EH (cell line): Measurements from ENCODE around the gene LPIN1.
"Not testable (repeated sequence)": the region's sequence is repeated elsewhere in the genome, so short reads cannot be mapped to it uniquely, and the experiment has no call there.

Experiments used
- DNase-seq: peaks from one replicate; pipeline ENCODE4 v3.0.0-alpha.2; 2015; ENCODE audit warnings: low read depth

The LPIN1 gene

GRCh38 chr2:11743846-11744553, 2.4 kb upstream of the LPIN1 start:
- peak; percentile 100 for DNase-seq

DNA sequence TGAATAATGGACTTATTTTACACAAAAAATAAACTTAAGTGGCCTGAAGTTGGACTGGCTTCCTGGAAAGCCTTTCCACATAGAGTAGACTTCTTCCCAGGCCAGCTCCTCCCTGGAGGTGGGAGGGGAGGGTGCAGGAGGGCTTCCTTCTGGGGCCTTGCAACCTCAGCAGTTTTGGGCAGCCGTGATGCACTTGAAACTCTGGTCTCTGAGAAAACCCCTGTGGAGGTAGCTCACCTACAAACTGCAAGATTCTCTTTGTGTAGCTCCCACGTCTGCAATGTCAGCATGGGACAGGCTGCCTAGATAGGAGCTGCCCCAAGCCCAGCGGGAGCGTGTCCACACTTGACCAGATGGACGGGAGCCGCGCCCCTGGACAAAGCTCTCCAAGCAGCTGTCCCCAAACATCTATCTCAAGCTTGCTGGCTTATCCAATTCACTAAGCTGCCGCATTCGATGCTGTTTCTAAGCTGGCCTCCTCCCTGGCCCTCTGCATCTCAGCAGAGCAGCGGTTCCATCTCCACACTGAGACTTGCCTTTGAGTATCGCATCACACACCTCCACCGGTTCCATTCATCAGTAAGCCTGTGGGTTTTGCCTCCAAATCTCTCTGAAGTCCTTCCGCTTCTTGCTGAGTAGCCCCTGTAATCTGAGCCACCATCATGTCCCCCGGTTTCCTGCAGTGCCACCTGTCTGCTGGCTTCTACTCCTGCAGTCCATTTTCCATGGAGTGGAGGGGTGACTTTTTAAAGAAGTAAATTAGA, 1.6 kb upstream of the LPIN1 start:
- peak; percentile 42 for DNase-seq

DNA sequence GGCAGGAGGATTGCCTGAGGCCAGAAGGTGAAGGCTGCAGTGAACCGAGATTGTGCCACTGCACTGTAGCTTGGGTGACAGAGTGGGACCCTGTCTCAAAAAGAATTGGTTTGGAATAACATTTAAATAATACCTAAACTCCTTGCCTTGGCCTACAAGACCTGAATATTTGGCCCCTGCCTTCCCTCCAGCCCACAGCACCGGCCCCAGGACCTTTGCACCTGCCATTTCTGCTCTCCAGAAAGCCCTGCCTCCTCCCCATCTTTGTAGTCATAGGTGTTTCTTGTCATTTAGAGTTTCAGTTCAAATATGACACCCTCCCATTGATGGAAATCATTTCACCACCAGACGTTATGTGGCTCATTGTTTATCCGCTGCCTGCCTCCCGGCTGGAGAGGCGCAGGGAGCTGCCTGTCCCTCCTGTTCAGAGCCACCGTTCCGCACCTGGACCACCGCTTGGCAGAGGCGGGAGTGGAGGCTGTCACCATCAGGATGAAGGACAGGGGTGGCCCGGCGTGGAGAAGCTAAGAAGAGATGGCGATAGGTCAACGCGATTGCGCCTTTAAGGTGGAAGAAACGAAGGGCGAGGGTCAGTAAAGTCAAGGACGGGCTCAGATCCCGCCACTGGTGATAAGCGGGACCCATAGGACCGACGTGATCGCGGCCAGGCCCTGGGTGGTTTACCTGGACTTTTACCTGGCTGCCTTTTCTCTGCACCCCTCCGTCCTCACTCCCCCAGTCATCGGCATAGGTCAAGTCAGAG, 638 bp upstream of the LPIN1 start:
- no peak for DNase-seq

- DNase-seq, result peak; percentile 37
Observed at GRCh38 chr2:11746807-11747459, 501 bp downstream of the LPIN1 start.

DNA sequence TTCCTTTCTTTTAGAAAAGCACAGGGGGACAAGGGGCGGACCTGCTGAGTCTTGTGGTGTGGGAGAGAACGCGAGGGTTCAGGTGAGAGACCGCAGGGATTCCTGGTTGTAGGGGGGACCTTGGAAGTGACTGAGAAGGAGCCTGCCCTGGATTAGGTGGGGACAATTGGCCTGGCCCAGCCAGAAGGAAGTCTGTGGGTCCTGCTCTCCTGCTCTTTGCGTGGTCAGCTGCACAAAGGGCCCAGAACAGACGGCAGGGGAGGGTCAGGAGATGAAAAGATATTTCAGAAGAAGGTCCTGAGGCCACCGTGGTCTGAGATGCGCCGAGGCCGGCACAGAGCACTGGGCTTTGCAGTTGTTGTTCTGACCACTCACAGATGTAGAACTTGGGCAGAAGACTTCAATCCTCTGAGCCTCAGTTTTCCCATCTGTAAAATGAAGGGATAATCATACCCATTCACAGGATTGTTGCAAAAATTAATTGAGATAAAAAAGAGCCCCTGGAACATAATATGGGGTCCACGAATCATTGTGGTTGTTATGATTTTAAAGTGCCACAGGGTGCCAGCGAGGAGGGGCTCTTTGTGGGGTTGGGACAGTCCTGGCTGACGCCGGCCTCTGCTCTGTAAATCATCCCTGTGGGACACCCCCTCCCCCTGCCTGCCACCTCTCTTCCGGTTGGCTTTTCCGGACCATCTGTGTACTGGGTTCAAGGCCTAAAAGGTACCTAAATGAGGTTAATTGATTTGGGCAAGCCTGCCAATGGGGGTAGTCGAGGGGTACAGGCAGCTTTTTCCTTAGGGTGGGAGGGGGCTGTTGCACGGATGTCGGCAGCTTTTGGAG, 1.8 kb downstream of the LPIN1 start:
- DNase-seq, result no peak

- DNase-seq, result no peak
Observed at GRCh38 chr2:11748861-11749645, 2.6 kb downstream of the LPIN1 start.

- DNase-seq, result peak; percentile 6
Observed at GRCh38 chr2:11749646-11750349, 3.4 kb downstream of the LPIN1 start.

DNA sequence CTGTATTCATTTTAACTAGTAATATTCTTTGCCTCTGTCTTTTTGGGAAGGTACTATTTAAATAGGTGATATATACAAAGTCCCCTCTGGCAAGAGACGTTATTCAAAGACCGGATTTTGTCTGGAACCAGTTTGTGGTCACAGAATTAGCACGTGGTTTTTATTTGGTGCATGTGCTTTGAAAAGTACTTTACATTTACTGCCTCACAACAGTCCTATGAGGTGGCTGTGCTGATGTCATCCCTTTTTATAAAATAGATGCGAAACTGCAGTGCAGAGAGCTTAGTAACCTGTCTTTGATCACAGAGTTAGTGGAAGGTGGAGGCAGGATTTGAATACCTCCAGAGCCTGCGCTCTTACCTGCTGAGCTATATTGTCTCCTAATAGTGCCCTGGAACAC, 4.0 kb downstream of the LPIN1 start:
- DNase-seq, result peak; percentile 34

GRCh38 chr2:11750917-11751316, 4.5 kb downstream of the LPIN1 start:
- peak; percentile 5 for DNase-seq

- DNase-seq, result no peak
Observed at GRCh38 chr2:11752906-11753305, 6.5 kb downstream of the LPIN1 start.

- DNase-seq, result peak; percentile 7
Observed at GRCh38 chr2:11753452-11753885, 7.0 kb downstream of the LPIN1 start.

DNA sequence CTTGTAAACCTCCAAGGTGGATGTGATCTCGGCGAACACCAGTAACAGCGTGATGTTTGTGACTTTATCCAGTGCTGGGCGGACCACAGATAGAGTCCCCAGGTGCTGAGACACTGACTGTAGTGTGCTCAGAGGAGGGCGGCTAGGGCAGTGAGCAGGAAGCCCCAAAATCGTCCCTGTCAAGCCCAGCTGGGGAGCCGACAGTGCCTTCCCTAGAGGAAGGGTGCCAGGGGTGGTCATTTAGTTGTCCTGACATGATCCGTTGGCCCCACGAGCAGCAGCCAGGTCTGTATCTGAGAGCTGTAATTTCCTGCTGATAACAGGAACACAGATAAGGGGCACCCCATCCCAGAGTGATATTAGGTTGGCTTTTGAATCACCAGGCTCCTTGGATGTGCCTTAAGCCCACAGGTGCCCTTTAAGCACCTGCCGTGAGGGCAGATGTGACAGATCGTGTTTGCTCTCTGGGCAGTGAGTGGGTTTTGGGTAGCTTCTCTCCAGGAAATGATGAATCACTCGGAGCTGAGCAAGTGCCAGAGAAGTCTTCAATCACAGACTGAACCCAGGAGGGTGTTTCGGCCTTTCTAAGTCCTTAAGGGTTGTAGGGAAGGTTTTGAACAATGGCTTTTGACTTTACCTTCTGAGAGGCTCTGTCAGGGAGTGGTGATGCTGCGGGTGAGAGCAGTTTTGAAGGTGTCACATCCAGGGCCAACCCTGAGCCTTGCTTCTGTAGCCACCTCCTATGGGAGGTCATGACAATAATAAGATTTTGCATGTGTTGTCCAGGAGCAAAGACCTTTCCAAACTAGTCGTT, 7.7 kb downstream of the LPIN1 start:
- DNase-seq, result peak; percentile 68

- DNase-seq, result no peak
Observed at GRCh38 chr2:11754700-11755015, 8.2 kb downstream of the LPIN1 start.

DNA sequence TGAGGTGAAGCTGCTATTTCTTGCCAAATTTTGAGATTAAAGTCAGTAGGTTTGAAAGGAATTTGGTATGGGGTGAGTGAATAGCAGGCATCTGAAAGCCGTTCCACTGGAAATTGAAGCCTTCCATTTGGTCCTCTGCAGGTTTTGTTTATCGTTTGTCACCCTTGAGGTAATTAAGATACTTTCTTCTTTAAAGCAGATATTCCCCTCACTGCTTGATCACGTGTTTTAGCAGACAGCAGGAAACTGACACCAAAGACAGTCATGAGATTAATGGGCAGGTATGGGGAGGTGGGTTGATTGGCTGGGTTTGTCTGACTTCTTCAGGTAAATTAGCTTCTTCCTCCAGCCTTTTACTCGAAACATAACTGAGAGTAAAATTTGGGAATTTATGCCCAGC, 10.7 kb downstream of the LPIN1 start:
- DNase-seq, result no peak

DNA sequence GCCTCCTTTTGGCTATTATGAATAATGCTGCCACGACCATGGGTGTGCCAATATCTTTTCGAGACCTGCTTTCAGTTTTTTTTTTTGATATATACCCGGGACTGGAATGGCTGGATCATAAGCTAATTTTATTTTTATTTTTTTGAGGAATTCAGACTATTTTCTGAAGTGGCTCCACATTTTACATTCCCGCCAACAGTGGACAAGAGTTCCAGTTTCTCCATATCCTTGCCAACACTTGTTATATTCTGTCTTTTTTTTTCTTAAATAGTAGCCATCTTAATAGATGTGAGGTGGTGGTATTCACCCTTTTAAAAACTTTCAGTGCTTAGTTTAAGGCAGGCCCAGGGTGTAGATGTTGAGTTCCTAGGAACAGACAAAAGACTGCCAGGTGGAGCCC, 11.8 kb downstream of the LPIN1 start:
- DNase-seq, result no peak

- no peak for DNase-seq
Observed at GRCh38 chr2:11758647-11759046, 12.2 kb downstream of the LPIN1 start.

GRCh38 chr2:11759182-11759975, 12.9 kb downstream of the LPIN1 start:
- not testable (repeated sequence) for DNase-seq

- no peak for DNase-seq
Observed at GRCh38 chr2:11761259-11761658, 14.8 kb downstream of the LPIN1 start.
